ENCODE measurements around the gene ELL. TPM values are rescaled to one million over a fixed set of nuclear protein-coding genes. Genes with fewer than 3 reads are reported as not detected.

The ELL gene
- total and polyA plus RNA-seq, 9 of the 15 experiments (the other 6 are each of a cell fraction or from before 2014, with no cell fraction given): 0.24 to 22.5 (median 4.1) TPM

GRCh38 chr19:18503971-18504885 is 17.6 kb downstream of the ELL start:
- H3K27me3 ChIP-seq (ENCODE audit: control insufficient read depth in 2 of 2, insufficient read depth in 2 of 2, low read length in 2 of 2): no peaks in the 10 kb centered on the region
- peak; percentile 54 for FAIRE-seq
- H4K20me1 ChIP-seq (replicated peaks; ENCODE audit: control insufficient read depth, insufficient read depth, low read length): peaks cover 94% of the 10 kb centered on the region
- no peak overlapping the region for H3K27ac ChIP-seq (ENCODE audit: extremely low read depth, low read depth, low read length)
- 73% methylated on average over 20 of the region's 20 CpGs for WGBS (ENCODE audit: insufficient coverage, low coverage, missing lambda C conversion rate)
- peaks cover 22 to 66% of the 10 kb centered on the region in 2 experiments for H3K4me1 ChIP-seq (replicated peaks in 1 of 2; ENCODE audit: control insufficient read depth in 2 of 2, insufficient read depth in 2 of 2, low read length in 2 of 2)
- no peaks in the 10 kb centered on the region for H3K9me3 ChIP-seq (replicated peaks; ENCODE audit: control insufficient read depth, insufficient read depth, low read depth, low read length)
- ATAC-seq: no peak
- no peak for DNase-seq (ENCODE audit: extremely low read depth in 1 of 4, low spot score in 3 of 4)
- no peak overlapping the region for H3K4me2 ChIP-seq (ENCODE audit: insufficient read depth, low read length)
- no peak overlapping the region for H2AFZ ChIP-seq (ENCODE audit: low read depth, low read length)
- BruUV-seq (replicated peaks): no TSS peak
- H3K79me2 ChIP-seq (ENCODE audit: control insufficient read depth, insufficient read depth, low read length): peaks cover 98% of the 10 kb centered on the region
- H3K9me1 ChIP-seq (ENCODE audit: control insufficient read depth, insufficient read depth, low read length): peaks cover 30% of the 10 kb centered on the region
- H3K9ac ChIP-seq (ENCODE audit: insufficient read depth in 1 of 2, low read depth in 2 of 2, low read length in 2 of 2): peak overlapping the region in 1 of 2 experiments; percentile 77; a peak in 2 of 4 replicates
- POLR2A ChIA-PET: interaction anchor here (0.7 to 9.2 kb wide), 3 partner anchors 12 to 333 kb away, joined by 3 to 84 read pairs (median 13); partner anchors contain the start of gene ELL
- no peak overlapping the region for H3K4me3 ChIP-seq
- intact Hi-C loops (cut with micrococcal nuclease) (no loop called here), in situ Hi-C loops (cut with MboI) (no loop called here)
- TF ChIP-seq SMC3 (conservative IDR thresholded peaks at IDR 0.05; ENCODE audit: insufficient read depth, low read depth, low read length) (no peak), POLR2AphosphoS2 (IDR thresholded peaks at IDR 0.05; ENCODE audit: low read length) (no peak), SPI1 (IDR thresholded peaks at IDR 0.05; ENCODE audit: borderline replicate concordance, low read depth, low read length) (peak; percentile 52; the same call in 1 of the 2 replicates)
- H3K36me3 ChIP-seq (ENCODE audit: control insufficient read depth, insufficient read depth, low read length): peaks cover 13% of the 10 kb centered on the region; the same call in 2 of the 3 replicates
- CTCF ChIA-PET (ENCODE audit: low intra/inter-chr PET ratio): no interaction called here
